A204.1 (cell line): ENCODE data around the gene ZNF275.
"Not testable (repeated sequence)": the region's sequence is repeated elsewhere in the genome, so short reads cannot be mapped to it uniquely, and the experiment has no call there.

Experiments used
- FAIRE-seq: peaks from 2 replicates; lab custom pipeline; 2012; peaks lifted over from hg19 to GRCh38; lab: Jason Lieb, UNC

Gene ZNF275

GRCh38 chrX:153361781-153362397, 27.9 kb downstream of the ZNF275 start:
- FAIRE-seq: no peak

- no peak for FAIRE-seq
Observed at GRCh38 chrX:153365670-153366069, 31.7 kb downstream of the ZNF275 start.

GRCh38 chrX:153366119-153366518, 32.2 kb downstream of the ZNF275 start:
- no peak for FAIRE-seq

GRCh38 chrX:153366878-153367538, 33.1 kb downstream of the ZNF275 start:
- no peak for FAIRE-seq

- FAIRE-seq: no peak
Observed at GRCh38 chrX:153370293-153371055, 36.5 kb downstream of the ZNF275 start.

GRCh38 chrX:153371256-153371655, 37.3 kb downstream of the ZNF275 start:
- no peak for FAIRE-seq

GRCh38 chrX:153372949-153373348, 39.0 kb downstream of the ZNF275 start:
- no peak for FAIRE-seq

- FAIRE-seq: no peak
Observed at GRCh38 chrX:153374426-153374825, 40.5 kb downstream of the ZNF275 start.

GRCh38 chrX:153375571-153375970, 41.6 kb downstream of the ZNF275 start:
- FAIRE-seq: no peak

GRCh38 chrX:153377727-153378126, 43.8 kb downstream of the ZNF275 start:
- FAIRE-seq: no peak

- FAIRE-seq: no peak
Observed at GRCh38 chrX:153378607-153379006, 44.7 kb downstream of the ZNF275 start.

GRCh38 chrX:153379508-153379907, 45.6 kb downstream of the ZNF275 start:
- FAIRE-seq: no peak

- no peak for FAIRE-seq
Observed at GRCh38 chrX:153379971-153380581, 46.1 kb downstream of the ZNF275 start.

GRCh38 chrX:153380691-153381090, 46.7 kb downstream of the ZNF275 start:
- FAIRE-seq: no peak

- FAIRE-seq: no peak
Observed at GRCh38 chrX:153381684-153382532, 48.0 kb downstream of the ZNF275 start.

- FAIRE-seq: no peak
Observed at GRCh38 chrX:153382563-153383482, 48.9 kb downstream of the ZNF275 start.

GRCh38 chrX:153384390-153384789, 50.4 kb downstream of the ZNF275 start:
- FAIRE-seq: no peak

- not testable (repeated sequence) for FAIRE-seq
Observed at GRCh38 chrX:153384973-153385372, 51.0 kb downstream of the ZNF275 start.

GRCh38 chrX:153386097-153386496, 52.1 kb downstream of the ZNF275 start:
- no peak for FAIRE-seq

- no peak for FAIRE-seq
Observed at GRCh38 chrX:153387345-153387744, 53.4 kb downstream of the ZNF275 start.
